Measurements from ENCODE around the gene AIFM3. TPM values are rescaled to one million over a fixed set of nuclear protein-coding genes. Genes with fewer than 3 reads are reported as not detected.
A peak's percentile ranks its signal among the peaks of the same experiment; 100 is the strongest.

AIFM3 gene
- total and polyA plus RNA-seq, 11 donors = 0.25 to 3.0 (median 0.49) TPM; not detected in 2

DNA sequence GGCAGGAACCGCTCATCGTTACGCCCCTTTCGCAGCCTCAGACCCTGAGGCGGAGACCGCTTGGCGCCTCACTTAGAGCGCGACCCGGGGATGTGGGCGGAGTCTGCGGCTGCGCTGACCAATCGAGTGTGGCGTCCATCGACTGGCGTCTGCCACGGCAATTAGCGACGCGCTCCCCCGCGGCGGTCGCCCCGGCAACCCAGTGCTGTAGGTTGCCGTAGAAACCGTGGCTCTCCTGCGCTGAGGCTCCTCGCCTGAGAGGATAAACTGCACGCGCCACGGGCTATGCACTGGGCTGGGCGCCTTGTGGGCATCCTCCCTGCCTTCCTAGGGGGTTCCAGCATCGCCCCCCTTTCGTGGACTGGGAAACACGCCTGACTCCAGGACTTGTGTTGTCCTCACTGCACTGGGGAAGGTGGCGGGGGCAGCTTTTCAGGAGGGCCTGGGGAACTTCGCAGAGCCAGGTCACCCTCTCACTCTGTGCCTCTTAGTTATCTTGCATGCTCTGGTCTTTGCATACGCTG lies 47.2 kb downstream of the AIFM3 start:
- H3K27ac ChIP-seq = peak overlapping the region in 10 of 12 donors; percentile 39 to 84 (median 68)
- H3K27me3 ChIP-seq = no peaks in the 10 kb centered on the region
- peak; percentile 92 to 94 (median 92) for DNase-seq
- peak; percentile 83 to 94 (median 90) for ATAC-seq
- H3K4me1 ChIP-seq = peaks cover 3 to 27% (median 20%) of the 10 kb centered on the region in 12 donors
- peak overlapping the region in 11 of 12 donors; percentile 18 to 64 (median 55) for H3K4me3 ChIP-seq
- H3K36me3 ChIP-seq = no peaks in the 10 kb centered on the region
- no peaks in the 10 kb centered on the region for H3K9me3 ChIP-seq
- intact Hi-C loops (cut with DNase I) = loop anchor here in 1 of 10 donors (5.0 to 10.0 kb wide), 3 partner anchors 33 to 129 kb away; partner anchors contain the start of genes AIFM3 and LRRC74B
- TF ChIP-seq, protein P1, sequence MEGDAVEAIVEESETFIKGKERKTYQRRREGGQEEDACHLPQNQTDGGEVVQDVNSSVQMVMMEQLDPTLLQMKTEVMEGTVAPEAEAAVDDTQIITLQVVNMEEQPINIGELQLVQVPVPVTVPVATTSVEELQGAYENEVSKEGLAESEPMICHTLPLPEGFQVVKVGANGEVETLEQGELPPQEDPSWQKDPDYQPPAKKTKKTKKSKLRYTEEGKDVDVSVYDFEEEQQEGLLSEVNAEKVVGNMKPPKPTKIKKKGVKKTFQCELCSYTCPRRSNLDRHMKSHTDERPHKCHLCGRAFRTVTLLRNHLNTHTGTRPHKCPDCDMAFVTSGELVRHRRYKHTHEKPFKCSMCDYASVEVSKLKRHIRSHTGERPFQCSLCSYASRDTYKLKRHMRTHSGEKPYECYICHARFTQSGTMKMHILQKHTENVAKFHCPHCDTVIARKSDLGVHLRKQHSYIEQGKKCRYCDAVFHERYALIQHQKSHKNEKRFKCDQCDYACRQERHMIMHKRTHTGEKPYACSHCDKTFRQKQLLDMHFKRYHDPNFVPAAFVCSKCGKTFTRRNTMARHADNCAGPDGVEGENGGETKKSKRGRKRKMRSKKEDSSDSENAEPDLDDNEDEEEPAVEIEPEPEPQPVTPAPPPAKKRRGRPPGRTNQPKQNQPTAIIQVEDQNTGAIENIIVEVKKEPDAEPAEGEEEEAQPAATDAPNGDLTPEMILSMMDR (IDR thresholded peaks at IDR 0.05) = no peak
- TF ChIP-seq POLR2A (IDR thresholded peaks at IDR 0.05) = peak in 1 of 2 donors; percentile 29
- 0 to 1% (median 1%) methylated on average over 3 to 40 of the region's 40 CpGs for WGBS, 4 donors

- peaks cover 3 to 27% (median 20%) of the 10 kb centered on the region in 12 donors for H3K4me1 ChIP-seq
- intact Hi-C loops (cut with DNase I) = loop anchor here in 1 of 10 donors (5.0 to 10.0 kb wide), 3 partner anchors 32 to 130 kb away; partner anchors contain the start of genes AIFM3 and LRRC74B
- WGBS, 4 donors = 27 to 34% (median 29%) methylated on average over 12 of the region's 12 CpGs
- DNase-seq (peak in 4 of 5 donors; percentile 46 to 76 (median 56)), ATAC-seq (peak; percentile 56 to 81 (median 67))
- no peaks in the 10 kb centered on the region for H3K9me3 ChIP-seq
- TF ChIP-seq, protein P1 (IDR thresholded peaks at IDR 0.05) = no peak
- TF ChIP-seq POLR2A (IDR thresholded peaks at IDR 0.05) = no peak
- H3K4me3 ChIP-seq = peak within 1 kb of the TSS in 11 of 12 donors; percentile 18 to 64 (median 55)
- H3K27me3 ChIP-seq = no peaks in the 10 kb centered on the region
- H3K36me3 ChIP-seq = no peaks in the 10 kb centered on the region
- peak within 1 kb of the TSS in 10 of 12 donors; percentile 39 to 84 (median 68) for H3K27ac ChIP-seq
Observed at GRCh38 chr22:21014726-21015465, 47.8 kb downstream of the AIFM3 start, which contains the start of gene P2RX6. TSS of gene P2RX6 (plus strand) at chr22:21015165. CDS start at chr22:21015175, 10 bp downstream.

- H3K9me3 ChIP-seq = no peaks in the 10 kb centered on the region
- peak overlapping the region in 7 of 12 donors; percentile 48 to 64 (median 56) for H3K4me3 ChIP-seq
- H3K4me1 ChIP-seq = peaks cover 3 to 27% (median 20%) of the 10 kb centered on the region in 12 donors
- intact Hi-C loops (cut with DNase I) = loop anchor here in 1 of 10 donors (10.0 kb wide), 2 partner anchors 51 to 131 kb away; partner anchors contain the start of gene AIFM3
- 63 to 80% (median 68%) methylated on average over 6 to 10 of the region's 10 CpGs for WGBS, 4 donors
- TF ChIP-seq, protein P1 (IDR thresholded peaks at IDR 0.05) = no peak
- TF ChIP-seq POLR2A (IDR thresholded peaks at IDR 0.05) = no peak
- no peak for ATAC-seq
- DNase-seq = peak in 1 of 5 donors; percentile 29
- H3K27me3 ChIP-seq = no peaks in the 10 kb centered on the region
- H3K27ac ChIP-seq = peak overlapping the region in 8 of 12 donors; percentile 1 to 79 (median 56)
- no peaks in the 10 kb centered on the region for H3K36me3 ChIP-seq
Observed at GRCh38 chr22:21015466-21016006, 48.5 kb downstream of the AIFM3 start.
